PC-3 (cell line): ENCODE data around the gene TTC19. TPM values are rescaled to one million over a fixed set of nuclear protein-coding genes. Genes with fewer than 3 reads are reported as not detected.
A peak's percentile ranks its signal among the peaks of the same experiment; 100 is the strongest.

Experiments
- ATAC-seq: fragments of 200-7000 bp; cut with Tn5 transposase; 2 replicates; pipeline ENCODE4 v1.9.1; 2020; ENCODE audit warnings: mild to moderate bottlenecking, moderate library complexity
- BruUV-seq: library from RNA; stranded (reverse); fragments of 400-500 nt; replicated peaks from 2 replicates; lab custom pipeline; 2021; lab: Mats Ljungman, UMichigan
- CTCF ChIA-PET: fragments of 300-600 bp; sonication (Branson Sonifier 250); formaldehyde crosslinking; loops from one replicate; lab custom pipeline; 2022; ENCODE audit warnings: antibody characterized with exemption; lab: Charles Lee
- POLR2A ChIA-PET: fragments of 300-600 bp; sonication (Branson Sonifier 250); formaldehyde crosslinking; loops from one replicate; lab custom pipeline; 2022; ENCODE audit warnings: antibody characterized with exemption; ENCODE audit not compliant: unreplicated experiment; lab: Charles Lee
- DNase-seq: peaks from one replicate; pipeline ENCODE4 v3.0.0-alpha.2; 2015
- H2AFZ ChIP-seq: fragments of 300-600 bp; sonication (generic); 2 replicates; pipeline ENCODE4 v1.6.0; 2016; ENCODE audit warnings: antibody characterized with exemption, low read length
- H3F3A ChIP-seq: fragments of 300-600 bp; sonication (generic); one replicate; pipeline ENCODE4 v1.6.0; 2017; ENCODE audit warnings: antibody characterized with exemption, low read length, control low read depth, mild to moderate bottlenecking; ENCODE audit not compliant: unreplicated experiment
- H3K27ac ChIP-seq: fragments of 300-600 bp; sonication (generic); 2 replicates; pipeline ENCODE4 v1.5.1; 2016; ENCODE audit warnings: mild to moderate bottlenecking, low read length
- H3K27me3 ChIP-seq: fragments of 300-600 bp; sonication (generic); 2 replicates; pipeline ENCODE4 v1.6.1; 2016; ENCODE audit warnings: low read length, mixed read lengths
- H3K36me3 ChIP-seq: fragments of 300-600 bp; sonication (generic); 2 replicates; pipeline ENCODE4 v1.6.1; 2016; ENCODE audit warnings: low read depth, mixed run types, low read length, mixed read lengths
- H3K4me1 ChIP-seq: fragments of 300-600 bp; sonication (generic); 2 replicates; pipeline ENCODE4 v1.5.1; 2016; ENCODE audit warnings: low read length; ENCODE audit not compliant: insufficient read depth
- H3K4me2 ChIP-seq: fragments of 300-600 bp; sonication (generic); 2 replicates; pipeline ENCODE4 v1.6.0; 2016; ENCODE audit warnings: low read length
- H3K4me3 ChIP-seq: fragments of 300-600 bp; sonication (generic); 2 replicates; pipeline ENCODE4 v1.5.1; 2016; ENCODE audit warnings: mild to moderate bottlenecking, low read length, mixed read lengths
- H3K79me2 ChIP-seq: fragments of 300-600 bp; sonication (generic); 2 replicates; pipeline ENCODE4 v1.6.1; 2017; ENCODE audit warnings: low read length, mixed read lengths
- H3K9ac ChIP-seq: fragments of 300-600 bp; sonication (generic); 2 replicates; pipeline ENCODE4 v1.6.0; 2016; ENCODE audit warnings: mild to moderate bottlenecking, low read length
- H3K9me2 ChIP-seq: fragments of 300-600 bp; sonication (generic); replicated peaks from 2 replicates; pipeline ENCODE4 v1.6.1; 2016; ENCODE audit warnings: mixed run types, low read length, mixed read lengths
- H3K9me3 ChIP-seq: fragments of 300-600 bp; sonication (generic); 2 replicates; pipeline ENCODE4 v1.6.1; 2016; ENCODE audit warnings: low read length, mixed read lengths
- H4K20me1 ChIP-seq: fragments of 300-600 bp; sonication (generic); 2 replicates; pipeline ENCODE4 v1.6.1; 2016; ENCODE audit warnings: low read length, mixed read lengths
- EZH2 ChIP-seq: fragments of 300-600 bp; sonication (generic); IDR thresholded peaks from one replicate; pipeline ENCODE4 v1.6.1; 2017; ENCODE audit warnings: antibody characterized with exemption, mild to moderate bottlenecking, low read length; ENCODE audit not compliant: unreplicated experiment
- EZH2phosphoT487 ChIP-seq: fragments of 300-600 bp; sonication (generic); IDR thresholded peaks from 2 replicates; pipeline ENCODE4 v1.6.1; 2018; ENCODE audit warnings: mild to moderate bottlenecking, antibody characterized with exemption, low read length, borderline replicate concordance
- intact Hi-C: fragments of 100-400 bp; cut with micrococcal nuclease; formaldehyde crosslinking; loops from 2 replicates; pipeline ENCODE4 v1.9.0; 2023
- total RNA-seq: library from RNA; depleted of rRNA; stranded (reverse); fragments of >200 nt; gene quantifications from 2 replicates; pipeline ENCODE4 v1.2.3, GENCODE V29; 2014
- TF ChIP-seq, protein P1 (sequence below): fragments of 300-600 bp; sonication (generic); conservative IDR thresholded peaks from 2 replicates; pipeline ENCODE4 v1.5.1; 2017; ENCODE audit warnings: antibody characterized with exemption, low read depth, mild to moderate bottlenecking, low read length

The TTC19 gene
- total RNA-seq, 1 experiment from 2014 or later, result 187 TPM

DNA sequence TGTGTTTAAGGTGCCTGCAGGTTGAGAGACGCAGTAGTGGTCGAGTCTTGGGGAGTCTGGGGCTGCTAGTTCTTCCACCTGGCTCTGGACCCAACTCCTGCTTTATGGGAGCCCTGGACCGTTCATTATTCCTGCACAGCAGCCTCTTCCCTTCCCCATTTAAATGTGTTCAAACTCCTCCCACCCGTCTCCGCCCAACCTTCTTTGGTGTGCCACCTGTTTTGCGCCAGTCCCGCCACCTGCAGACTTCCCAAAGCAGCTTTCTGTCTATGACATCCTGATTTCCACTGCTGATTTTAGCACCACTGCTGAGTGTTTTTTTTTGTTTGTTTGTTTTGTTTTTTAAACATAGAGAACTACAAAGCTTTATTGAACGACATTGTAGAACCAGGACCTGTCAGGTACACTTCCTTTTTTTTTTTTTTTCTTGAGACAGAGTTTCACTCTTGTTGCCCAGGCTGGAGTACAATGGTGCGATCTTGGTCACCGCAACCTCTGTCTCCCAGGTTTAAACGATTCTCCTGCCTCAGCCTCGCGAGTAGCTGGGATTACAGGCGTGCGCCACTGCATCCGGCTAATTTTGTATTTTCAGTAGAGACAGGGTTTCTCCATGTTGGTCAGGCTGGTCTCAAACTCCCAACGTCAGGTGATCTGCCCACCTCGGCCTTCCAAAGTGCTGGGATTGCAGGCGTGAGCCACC is 41.9 kb upstream of the TTC19 start:
- Histone ChIP-seq H3K9ac (peak overlapping the region; percentile 88), H3F3A (peaks cover 23% of the 10 kb centered on the region), H3K4me3 (no peak overlapping the region), H3K27ac (peak overlapping the region; percentile 94), H3K27me3 (no peaks in the 10 kb centered on the region), H3K4me1 (peaks cover 74% of the 10 kb centered on the region), H4K20me1 (no peaks in the 10 kb centered on the region), H3K9me2 (no peaks in the 10 kb centered on the region), H3K79me2 (peaks cover 89% of the 10 kb centered on the region), H3K9me3 (no peaks in the 10 kb centered on the region), H3K36me3 (0 out of 2 replicates have a peak, but pooled peaks cover 4% of the 10 kb centered on the region), H2AFZ (no peak overlapping the region), H3K4me2 (peak overlapping the region; percentile 66; the same call in 1 of the 2 replicates)
- intact Hi-C loops, result loop anchor here (2.0 kb wide), 1 partner anchor 41 kb away; the partner anchor contains the start of genes TTC19 and ZSWIM7
- DNase-seq (peak; percentile 35), ATAC-seq (no peak)
- BruUV-seq, result no TSS peak
- TF ChIP-seq EZH2 (no peak), EZH2phosphoT487 (no peak)
- TF ChIP-seq, protein P1, sequence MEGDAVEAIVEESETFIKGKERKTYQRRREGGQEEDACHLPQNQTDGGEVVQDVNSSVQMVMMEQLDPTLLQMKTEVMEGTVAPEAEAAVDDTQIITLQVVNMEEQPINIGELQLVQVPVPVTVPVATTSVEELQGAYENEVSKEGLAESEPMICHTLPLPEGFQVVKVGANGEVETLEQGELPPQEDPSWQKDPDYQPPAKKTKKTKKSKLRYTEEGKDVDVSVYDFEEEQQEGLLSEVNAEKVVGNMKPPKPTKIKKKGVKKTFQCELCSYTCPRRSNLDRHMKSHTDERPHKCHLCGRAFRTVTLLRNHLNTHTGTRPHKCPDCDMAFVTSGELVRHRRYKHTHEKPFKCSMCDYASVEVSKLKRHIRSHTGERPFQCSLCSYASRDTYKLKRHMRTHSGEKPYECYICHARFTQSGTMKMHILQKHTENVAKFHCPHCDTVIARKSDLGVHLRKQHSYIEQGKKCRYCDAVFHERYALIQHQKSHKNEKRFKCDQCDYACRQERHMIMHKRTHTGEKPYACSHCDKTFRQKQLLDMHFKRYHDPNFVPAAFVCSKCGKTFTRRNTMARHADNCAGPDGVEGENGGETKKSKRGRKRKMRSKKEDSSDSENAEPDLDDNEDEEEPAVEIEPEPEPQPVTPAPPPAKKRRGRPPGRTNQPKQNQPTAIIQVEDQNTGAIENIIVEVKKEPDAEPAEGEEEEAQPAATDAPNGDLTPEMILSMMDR, result no peak
- POLR2A ChIA-PET, result no interaction called here
- CTCF ChIA-PET, result no interaction called here

DNA sequence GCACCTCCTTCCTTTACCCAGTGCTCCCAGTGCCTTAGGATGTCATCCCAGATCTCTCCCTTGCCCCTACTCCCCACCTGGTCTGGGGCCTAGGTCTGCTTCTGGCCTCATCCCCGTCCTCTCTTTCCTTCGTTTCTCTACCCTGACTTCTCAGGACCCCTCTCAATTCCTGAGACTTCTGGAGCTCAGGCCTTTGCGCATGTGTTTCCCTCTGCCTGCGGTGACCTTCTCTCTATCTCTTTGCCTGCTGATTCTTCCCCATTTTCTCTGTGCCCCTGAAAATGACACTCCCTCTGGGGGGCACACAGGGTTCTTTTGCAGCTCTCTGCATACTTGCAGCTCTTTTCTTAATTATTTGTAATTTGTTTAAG is 41.2 kb upstream of the TTC19 start:
- ChIA-PET POLR2A (no interaction called here), CTCF (interaction anchor here (1.1 kb wide), 1 partner anchor 14 kb away, joined by 5 read pairs; the partner anchor contains the start of gene ADORA2B)
- intact Hi-C loops, result loop anchor here (2.0 kb wide), 1 partner anchor 40 kb away; the partner anchor contains the start of genes TTC19 and ZSWIM7
- DNase-seq, result no peak
- BruUV-seq, result no TSS peak
- Histone ChIP-seq H3K9me2 (no peaks in the 10 kb centered on the region), H3K79me2 (peaks cover 89% of the 10 kb centered on the region), H3K27me3 (no peaks in the 10 kb centered on the region), H3K27ac (peak overlapping the region; percentile 94), H3K36me3 (0 out of 2 replicates have a peak, but pooled peaks cover 2% of the 10 kb centered on the region), H3K9me3 (no peaks in the 10 kb centered on the region), H3K9ac (peak overlapping the region; percentile 88), H3K4me2 (peak overlapping the region; percentile 66), H2AFZ (no peak overlapping the region), H3K4me3 (peak overlapping the region; percentile 10; the same call in 1 of the 2 replicates), H3K4me1 (peaks cover 74% of the 10 kb centered on the region), H4K20me1 (no peaks in the 10 kb centered on the region), H3F3A (peaks cover 24% of the 10 kb centered on the region)
- ATAC-seq, result no peak
- TF ChIP-seq, protein P1, result no peak
- TF ChIP-seq EZH2 (no peak), EZH2phosphoT487 (no peak)

DNA sequence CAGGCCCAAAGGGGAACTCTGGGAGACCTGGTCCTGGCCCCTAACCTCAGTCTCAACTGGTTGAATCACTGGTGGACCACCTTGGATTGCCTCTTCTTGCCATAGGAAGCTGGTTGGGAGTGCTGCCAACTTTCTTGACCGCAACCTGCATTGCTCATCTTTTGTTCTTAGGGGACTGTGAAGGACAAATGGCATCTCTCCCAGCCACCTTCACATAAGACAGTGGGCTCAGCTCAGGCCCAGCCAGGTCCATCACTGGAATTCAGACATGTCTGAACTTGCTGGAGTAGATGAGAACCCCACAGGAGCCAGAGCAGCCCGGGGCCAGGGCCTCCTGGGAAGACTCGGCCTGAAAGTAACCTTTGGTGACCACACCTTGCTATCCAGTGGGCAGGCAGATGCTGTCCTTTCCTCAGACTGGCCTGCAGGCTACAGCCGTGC is 35.9 kb upstream of the TTC19 start:
- ChIA-PET CTCF (no interaction called here), POLR2A (no interaction called here)
- peak; percentile 21 for ATAC-seq
- BruUV-seq, result no TSS peak
- Histone ChIP-seq H3K27me3 (no peaks in the 10 kb centered on the region), H3K4me3 (no peak overlapping the region), H3K79me2 (peaks cover 88% of the 10 kb centered on the region), H3K27ac (peak overlapping the region; percentile 94), H3K36me3 (peaks cover 6% of the 10 kb centered on the region; the same call in 1 of the 2 replicates), H3K9ac (peak overlapping the region; percentile 64), H3K9me2 (no peaks in the 10 kb centered on the region), H2AFZ (no peak overlapping the region), H3K9me3 (no peaks in the 10 kb centered on the region), H3K4me1 (peaks cover 71% of the 10 kb centered on the region), H4K20me1 (no peaks in the 10 kb centered on the region), H3F3A (peaks cover 16% of the 10 kb centered on the region), H3K4me2 (peak overlapping the region; percentile 56)
- intact Hi-C loops, result no loop called here
- peak; percentile 98 for DNase-seq
- TF ChIP-seq EZH2phosphoT487 (no peak), EZH2 (no peak)
- TF ChIP-seq, protein P1, result no peak
